GM12865 (cell line): Measurements from ENCODE around the gene C3orf22.

ENCODE experiments used
- DNase-seq: peaks from one replicate; pipeline ENCODE4 v3.0.0; 2010; ENCODE audit warnings: low read depth
- H3K4me3 ChIP-seq: 2 replicates; pipeline ENCODE4 v1.5.1; 2011; ENCODE audit warnings: mild to moderate bottlenecking, low read depth, low read length, control low read depth
- TF ChIP-seq, protein P1 (sequence below): IDR thresholded peaks from 2 replicates; pipeline ENCODE4 v1.5.1; 2011; ENCODE audit warnings: low read length, control low read depth, low read depth, inconsistent platforms; ENCODE audit not compliant: insufficient read depth; ENCODE audit errors: missing control alignments

C3orf22 gene

GRCh38 chr3:126557415-126557745 is 1.4 kb downstream of the C3orf22 start:
- DNase-seq, result no peak
- H3K4me3 ChIP-seq, result no peak overlapping the region
- TF ChIP-seq, protein P1, sequence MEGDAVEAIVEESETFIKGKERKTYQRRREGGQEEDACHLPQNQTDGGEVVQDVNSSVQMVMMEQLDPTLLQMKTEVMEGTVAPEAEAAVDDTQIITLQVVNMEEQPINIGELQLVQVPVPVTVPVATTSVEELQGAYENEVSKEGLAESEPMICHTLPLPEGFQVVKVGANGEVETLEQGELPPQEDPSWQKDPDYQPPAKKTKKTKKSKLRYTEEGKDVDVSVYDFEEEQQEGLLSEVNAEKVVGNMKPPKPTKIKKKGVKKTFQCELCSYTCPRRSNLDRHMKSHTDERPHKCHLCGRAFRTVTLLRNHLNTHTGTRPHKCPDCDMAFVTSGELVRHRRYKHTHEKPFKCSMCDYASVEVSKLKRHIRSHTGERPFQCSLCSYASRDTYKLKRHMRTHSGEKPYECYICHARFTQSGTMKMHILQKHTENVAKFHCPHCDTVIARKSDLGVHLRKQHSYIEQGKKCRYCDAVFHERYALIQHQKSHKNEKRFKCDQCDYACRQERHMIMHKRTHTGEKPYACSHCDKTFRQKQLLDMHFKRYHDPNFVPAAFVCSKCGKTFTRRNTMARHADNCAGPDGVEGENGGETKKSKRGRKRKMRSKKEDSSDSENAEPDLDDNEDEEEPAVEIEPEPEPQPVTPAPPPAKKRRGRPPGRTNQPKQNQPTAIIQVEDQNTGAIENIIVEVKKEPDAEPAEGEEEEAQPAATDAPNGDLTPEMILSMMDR, result no peak

GRCh38 chr3:126556637-126557414 is 1.9 kb downstream of the C3orf22 start:
- no peak for DNase-seq
- TF ChIP-seq, protein P1, result no peak
- no peak overlapping the region for H3K4me3 ChIP-seq

DNA sequence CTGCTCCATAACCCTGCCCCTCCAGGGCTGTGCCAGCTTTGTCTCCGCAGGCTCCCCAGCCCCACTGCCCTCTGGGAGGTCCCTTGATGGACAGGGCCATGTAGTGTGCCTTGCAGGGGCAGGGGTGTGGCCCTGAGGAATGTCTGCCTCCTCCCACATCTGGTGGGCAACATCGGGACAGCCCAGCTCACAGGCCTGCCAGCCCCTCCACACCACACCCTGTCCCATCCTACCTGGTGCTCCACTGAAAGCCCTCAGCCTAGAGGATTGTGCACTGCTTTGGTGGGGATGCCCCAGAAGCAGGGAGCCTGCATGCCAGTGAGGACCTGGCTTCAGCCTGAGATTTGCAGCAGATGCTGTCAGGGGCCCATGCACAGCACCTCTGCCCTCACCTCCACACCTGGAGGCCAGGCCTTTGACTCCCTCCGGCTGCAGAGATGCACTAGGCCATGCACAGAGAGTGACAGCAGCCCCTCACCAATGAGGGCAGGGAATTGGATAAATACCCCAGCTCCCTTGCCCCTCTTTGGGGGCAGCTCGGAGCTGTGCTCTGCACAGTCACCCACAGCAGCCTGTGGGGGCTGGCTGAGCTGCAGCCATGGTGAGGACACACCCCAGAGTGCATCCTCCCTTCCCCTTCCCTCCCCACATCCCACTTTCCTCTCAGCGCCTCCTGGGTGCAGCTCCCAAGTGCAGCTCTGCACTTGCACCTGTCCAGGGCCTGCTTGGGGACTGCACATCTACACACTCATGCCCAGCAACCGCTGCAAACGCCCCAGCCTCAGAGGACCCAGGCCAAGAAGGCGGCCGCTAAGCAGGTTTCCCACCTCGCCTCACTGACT is 2.7 kb downstream of the C3orf22 start:
- TF ChIP-seq, protein P1, result no peak
- DNase-seq, result no peak
- no peak overlapping the region for H3K4me3 ChIP-seq

GRCh38 chr3:126554560-126555525 is 3.9 kb downstream of the C3orf22 start:
- no peak for DNase-seq
- TF ChIP-seq, protein P1, result no peak
- no peak overlapping the region for H3K4me3 ChIP-seq

DNA sequence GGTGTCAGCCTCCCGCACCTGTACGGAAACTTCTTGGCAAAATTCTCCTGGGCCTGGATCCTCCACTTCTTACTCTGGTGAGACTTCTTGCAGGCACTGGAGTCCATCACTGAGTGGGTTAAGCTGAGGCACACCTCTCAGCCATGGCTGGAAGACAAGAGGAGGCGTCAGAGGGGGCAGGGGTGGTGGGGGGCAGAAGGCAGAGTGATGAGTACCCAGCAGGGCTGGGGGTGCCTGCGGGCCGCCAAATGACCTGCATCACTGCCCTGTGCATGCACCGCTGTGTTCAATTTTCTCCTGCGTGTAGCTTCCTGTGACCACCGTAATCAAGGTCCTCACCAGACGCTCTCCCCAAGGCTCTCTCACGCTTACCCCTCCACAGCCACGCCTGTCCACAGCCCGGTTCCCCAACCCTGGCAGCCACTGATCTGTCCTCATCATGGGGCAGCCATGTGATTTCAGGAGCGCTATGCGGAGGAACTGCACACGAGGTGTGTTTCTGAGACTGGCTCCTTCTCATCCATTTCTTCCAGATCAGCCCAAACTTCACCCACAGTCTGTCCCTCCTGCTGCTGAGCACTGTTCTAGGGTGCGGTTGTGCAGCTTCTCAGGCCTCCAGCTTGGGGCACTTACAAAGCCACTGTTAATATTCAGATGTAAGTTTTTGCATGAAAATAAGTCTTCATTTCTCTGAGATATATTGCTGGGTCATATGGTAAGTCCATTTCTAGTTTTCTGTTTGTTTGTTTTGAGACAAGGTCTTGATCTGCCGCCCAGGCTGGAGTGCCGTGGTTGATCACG is 5.2 kb downstream of the C3orf22 start:
- TF ChIP-seq, protein P1, result no peak
- DNase-seq, result no peak
- no peak overlapping the region for H3K4me3 ChIP-seq

DNA sequence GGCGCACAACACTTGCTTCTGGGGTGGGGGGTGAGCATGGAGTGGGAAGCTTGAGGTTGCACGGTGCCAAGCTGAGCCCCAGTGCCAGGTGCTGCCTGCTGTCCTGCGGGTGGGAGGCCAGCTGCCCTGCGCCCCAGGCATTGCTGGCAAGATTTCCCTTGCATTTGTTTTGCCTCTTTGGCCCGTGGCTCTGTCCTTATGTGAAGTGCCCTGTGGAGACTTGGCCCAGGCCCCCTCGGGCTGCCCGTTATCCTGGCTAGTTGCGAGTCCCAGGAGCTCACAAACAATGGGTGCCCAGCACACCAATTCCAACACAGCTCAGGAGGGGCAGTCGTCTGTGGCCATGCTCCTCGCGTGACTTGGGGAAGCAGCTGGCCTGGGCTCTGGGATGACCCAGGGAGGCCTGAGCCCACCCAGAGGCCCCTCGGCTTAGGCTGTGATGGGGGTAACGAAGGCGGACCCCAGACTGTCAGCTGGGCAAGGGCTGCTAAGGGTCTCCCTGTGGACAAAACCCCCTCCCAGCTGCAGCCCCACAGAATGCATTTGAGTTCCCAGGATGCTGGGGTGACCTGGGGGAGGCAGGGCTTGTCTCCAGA is 5.9 kb downstream of the C3orf22 start:
- DNase-seq, result no peak
- TF ChIP-seq, protein P1, result no peak
- no peak overlapping the region for H3K4me3 ChIP-seq
